GM18861 (cell line): ENCODE measurements around the gene SERPINA10.
"Not testable (repeated sequence)": the region's sequence is repeated elsewhere in the genome, so short reads cannot be mapped to it uniquely, and the experiment has no call there.

ENCODE experiments used
- ATAC-seq: cut with Tn5 transposase; IDR thresholded peaks from one replicate; pipeline ENCODE4 v1.9.1; 2021; ENCODE audit not compliant: unreplicated experiment

SERPINA10 gene

GRCh38 chr14:94314890-94315289, 21.8 kb upstream of the SERPINA10 start:
- ATAC-seq: no peak

- ATAC-seq: no peak
Observed at GRCh38 chr14:94313991-94314655, 21.1 kb upstream of the SERPINA10 start.

- ATAC-seq: no peak
Observed at GRCh38 chr14:94312481-94313246, 19.6 kb upstream of the SERPINA10 start.

- ATAC-seq: no peak
Observed at GRCh38 chr14:94310248-94310647, 17.2 kb upstream of the SERPINA10 start.

GRCh38 chr14:94309721-94310120, 16.7 kb upstream of the SERPINA10 start:
- no peak for ATAC-seq

GRCh38 chr14:94307410-94307992, 14.4 kb upstream of the SERPINA10 start:
- ATAC-seq: no peak

GRCh38 chr14:94306047-94306978, 13.2 kb upstream of the SERPINA10 start:
- no peak for ATAC-seq

GRCh38 chr14:94305620-94306019, 12.6 kb upstream of the SERPINA10 start:
- ATAC-seq: no peak

GRCh38 chr14:94304243-94304642, 11.2 kb upstream of the SERPINA10 start:
- no peak for ATAC-seq

GRCh38 chr14:94303111-94303510, 10.0 kb upstream of the SERPINA10 start:
- no peak for ATAC-seq

- ATAC-seq: no peak
Observed at GRCh38 chr14:94298130-94298529, 5.1 kb upstream of the SERPINA10 start.

GRCh38 chr14:94296181-94296545, 3.1 kb upstream of the SERPINA10 start:
- ATAC-seq: not testable (repeated sequence)

GRCh38 chr14:94295360-94296180, 2.5 kb upstream of the SERPINA10 start:
- no peak for ATAC-seq

GRCh38 chr14:94293578-94293924, 483 bp upstream of the SERPINA10 start:
- no peak for ATAC-seq

GRCh38 chr14:94292526-94292871, 569 bp downstream of the SERPINA10 start:
- ATAC-seq: no peak

- no peak for ATAC-seq
Observed at GRCh38 chr14:94291906-94292525, 1.1 kb downstream of the SERPINA10 start.

GRCh38 chr14:94291159-94291905, 1.7 kb downstream of the SERPINA10 start:
- ATAC-seq: no peak

GRCh38 chr14:94290197-94290596, 2.9 kb downstream of the SERPINA10 start:
- ATAC-seq: no peak
